Left lung (tissue), 10 donors: ENCODE measurements around the gene ADGRG6. TPM values are rescaled to one million over a fixed set of nuclear protein-coding genes. Genes with fewer than 3 reads are reported as not detected.

Experiments
- ATAC-seq: fragments of 200-7000 bp; cut with Tn5 transposase; one replicate; pipeline ENCODE4 v1.9.1; 2020; ENCODE audit warnings: moderate library complexity
- DNase-seq, 4 donors: peaks; one replicate each; pipeline ENCODE4 v3.0.0-alpha.2; 2013 to 2020
- H3K27ac ChIP-seq, 2 donors: fragments of 200-600 bp; sonication (generic) in 1 of 2; one replicate each; pipeline versions ENCODE4 v1.5.0 to v1.8.0; 2020 to 2021
- H3K27me3 ChIP-seq, 2 donors: fragments of 200-600 bp; sonication (generic) in 1 of 2; one replicate each; pipeline versions ENCODE4 v1.5.0 to v1.8.0; 2020 to 2021
- H3K36me3 ChIP-seq, 2 donors: fragments of 200-600 bp; sonication (generic) in 1 of 2; one replicate each; pipeline versions ENCODE4 v1.5.0 to v1.8.0; 2020 to 2021
- H3K4me1 ChIP-seq, 2 donors: fragments of 200-600 bp; one replicate each; pipeline ENCODE4 v1.8.0; 2021
- H3K4me3 ChIP-seq, 2 donors: fragments of 200-600 bp; sonication (generic) in 1 of 2; one replicate each; pipeline versions ENCODE4 v1.5.0 to v1.8.0; 2020 to 2021; ENCODE audit warnings: mild to moderate bottlenecking in 1 of 2
- H3K9me3 ChIP-seq, 2 donors: fragments of 200-600 bp; sonication (generic) in 1 of 2; one replicate each; pipeline versions ENCODE4 v1.5.0 to v1.8.0; 2020 to 2021
- intact Hi-C, 2 donors: fragments of 100-400 bp; cut with DNase I; formaldehyde crosslinking; loops; one replicate each; pipeline versions ENCODE4 v1.11.2 to v1.14.2; 2022
- polyA plus RNA-seq, 6 donors: library from polyadenylated mRNA; unstranded; fragments of 120-200 nt; gene quantifications; one replicate each; pipeline ENCODE4 v1.2.1, GENCODE V29; 2013; ENCODE audit not compliant: insufficient read length in 6 of 6
- total RNA-seq, 2 donors: library from RNA; stranded (reverse); fragmentation: NEBNext Ultra II Directional; extraction: Animal tissue kit (Norgen Biotek cat#: 25700); gene quantifications; one replicate each; pipeline ENCODE4 v1.2.1, GENCODE V29; 2021
- TF ChIP-seq, protein P1 (sequence below), 2 donors: fragments of 200-600 bp; sonication (generic) in 1 of 2; IDR thresholded peaks; one replicate each; pipeline versions ENCODE4 v1.5.0 to v1.8.0; 2021; ENCODE audit warnings: antibody characterized with exemption in 2 of 2
- donor health status: DM: no; HTN: yes; CAD: no.
- donor health status: DM: no; HTN: no; CAD: no.

ADGRG6 gene
- total and polyA plus RNA-seq, 8 donors, result 34.2 to 160 (median 137) TPM

DNA sequence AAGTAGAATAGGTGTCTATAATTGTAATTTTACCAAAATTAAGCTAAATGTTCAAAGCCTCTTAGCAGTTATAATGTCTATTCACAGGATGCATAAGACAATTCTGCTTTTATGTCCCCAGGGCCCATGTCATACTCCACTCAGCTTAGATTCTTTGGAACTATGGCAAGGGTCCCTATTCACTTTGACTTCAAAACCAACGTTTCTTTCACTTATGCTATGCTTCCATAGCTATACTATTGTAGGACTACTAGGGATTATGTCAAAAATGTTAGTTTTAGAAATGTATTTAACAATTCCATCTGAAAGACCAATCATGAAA, 15.8 kb upstream of the ADGRG6 start:
- TF ChIP-seq, protein P1, sequence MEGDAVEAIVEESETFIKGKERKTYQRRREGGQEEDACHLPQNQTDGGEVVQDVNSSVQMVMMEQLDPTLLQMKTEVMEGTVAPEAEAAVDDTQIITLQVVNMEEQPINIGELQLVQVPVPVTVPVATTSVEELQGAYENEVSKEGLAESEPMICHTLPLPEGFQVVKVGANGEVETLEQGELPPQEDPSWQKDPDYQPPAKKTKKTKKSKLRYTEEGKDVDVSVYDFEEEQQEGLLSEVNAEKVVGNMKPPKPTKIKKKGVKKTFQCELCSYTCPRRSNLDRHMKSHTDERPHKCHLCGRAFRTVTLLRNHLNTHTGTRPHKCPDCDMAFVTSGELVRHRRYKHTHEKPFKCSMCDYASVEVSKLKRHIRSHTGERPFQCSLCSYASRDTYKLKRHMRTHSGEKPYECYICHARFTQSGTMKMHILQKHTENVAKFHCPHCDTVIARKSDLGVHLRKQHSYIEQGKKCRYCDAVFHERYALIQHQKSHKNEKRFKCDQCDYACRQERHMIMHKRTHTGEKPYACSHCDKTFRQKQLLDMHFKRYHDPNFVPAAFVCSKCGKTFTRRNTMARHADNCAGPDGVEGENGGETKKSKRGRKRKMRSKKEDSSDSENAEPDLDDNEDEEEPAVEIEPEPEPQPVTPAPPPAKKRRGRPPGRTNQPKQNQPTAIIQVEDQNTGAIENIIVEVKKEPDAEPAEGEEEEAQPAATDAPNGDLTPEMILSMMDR (IDR thresholded peaks at IDR 0.05), result no peak
- Histone ChIP-seq H3K27me3 (no peaks in the 10 kb centered on the region), H3K9me3 (peaks cover 0 to under 1% of the 10 kb centered on the region in 2 donors), H3K4me3 (no peak overlapping the region), H3K4me1 (no peaks in the 10 kb centered on the region), H3K36me3 (no peaks in the 10 kb centered on the region), H3K27ac (no peak overlapping the region)
- DNase-seq (no peak), ATAC-seq (no peak)
- intact Hi-C loops, result no loop called here

DNA sequence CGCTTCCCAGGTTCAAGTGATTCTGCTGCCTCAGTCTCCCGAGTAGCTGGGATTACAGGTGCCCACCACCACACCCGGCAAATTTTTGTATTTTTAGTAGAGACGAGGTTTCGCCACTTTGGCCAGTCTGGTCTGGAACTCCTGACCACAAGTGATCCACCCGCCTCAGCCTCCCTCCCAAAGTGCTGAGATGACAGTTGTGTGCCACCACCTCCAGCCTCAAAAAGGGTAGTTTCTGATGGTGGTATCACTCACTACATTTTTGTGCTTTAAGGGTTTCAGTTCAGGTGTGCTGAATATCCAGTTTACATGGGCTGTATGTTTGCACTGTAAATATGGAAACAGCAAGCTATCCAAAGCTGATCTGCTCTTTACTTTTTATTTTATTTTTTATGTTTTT, 12.1 kb upstream of the ADGRG6 start:
- intact Hi-C loops, result no loop called here
- no peaks in the 10 kb centered on the region for H3K27me3 ChIP-seq
- no peaks in the 10 kb centered on the region for H3K9me3 ChIP-seq
- no peaks in the 10 kb centered on the region for H3K4me1 ChIP-seq
- no peak overlapping the region for H3K27ac ChIP-seq
- no peak for DNase-seq
- no peak for ATAC-seq
- H3K4me3 ChIP-seq, result no peak overlapping the region
- no peaks in the 10 kb centered on the region for H3K36me3 ChIP-seq
- TF ChIP-seq, protein P1 (IDR thresholded peaks at IDR 0.05), result no peak

DNA sequence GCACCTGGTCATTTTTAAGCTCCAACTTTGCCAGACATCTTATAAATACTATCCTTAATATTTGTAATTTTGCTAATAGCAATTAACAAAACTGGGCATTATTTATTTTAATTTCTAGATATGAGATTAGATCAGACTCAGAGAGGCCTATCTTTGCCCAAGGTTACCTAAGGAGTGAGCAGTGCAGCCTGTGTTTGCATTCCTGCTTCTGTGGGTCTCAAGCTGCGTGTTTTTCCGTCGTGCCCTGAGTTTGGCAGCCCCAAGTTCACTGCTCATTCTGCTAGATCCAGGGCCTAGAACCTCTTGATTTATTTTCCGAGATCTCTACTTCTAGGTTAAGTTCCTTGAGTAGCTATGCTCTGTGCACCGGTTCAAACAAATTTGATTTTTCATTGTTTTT, 11.0 kb upstream of the ADGRG6 start:
- no peak for ATAC-seq
- intact Hi-C loops, result no loop called here

DNA sequence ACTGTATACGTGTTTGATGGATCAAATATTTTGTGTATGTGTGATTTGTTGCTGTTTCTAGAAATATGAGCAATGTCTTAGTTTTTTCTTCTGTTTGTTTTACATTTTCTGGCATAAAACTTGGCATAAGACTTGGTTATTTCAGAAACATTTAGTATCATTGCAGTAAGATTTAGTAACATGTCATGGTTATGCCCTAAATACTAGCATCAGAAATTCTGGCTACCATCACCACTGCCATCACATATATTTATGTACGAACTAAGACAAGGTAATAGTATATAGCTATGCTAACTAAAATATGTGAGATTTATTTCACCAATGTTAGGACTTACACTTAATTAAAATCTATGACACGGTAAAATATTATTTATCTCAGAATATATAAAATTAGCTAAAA, 10.3 kb upstream of the ADGRG6 start:
- H3K27ac ChIP-seq, result no peak overlapping the region
- TF ChIP-seq, protein P1 (IDR thresholded peaks at IDR 0.05), result no peak
- H3K36me3 ChIP-seq, result no peaks in the 10 kb centered on the region
- no peak overlapping the region for H3K4me3 ChIP-seq
- H3K9me3 ChIP-seq, result no peaks in the 10 kb centered on the region
- intact Hi-C loops, result no loop called here
- H3K4me1 ChIP-seq, result no peaks in the 10 kb centered on the region
- no peak for DNase-seq
- no peaks in the 10 kb centered on the region for H3K27me3 ChIP-seq
- ATAC-seq, result no peak

More for the DNA sequence above, 11.0 kb upstream of the ADGRG6 start:
- Histone ChIP-seq H3K4me1 (no peaks in the 10 kb centered on the region), H3K27ac (no peak overlapping the region), H3K36me3 (no peaks in the 10 kb centered on the region), H3K4me3 (no peak overlapping the region), H3K9me3 (no peaks in the 10 kb centered on the region), H3K27me3 (no peaks in the 10 kb centered on the region)
- DNase-seq, result no peak
- TF ChIP-seq, protein P1 (IDR thresholded peaks at IDR 0.05), result no peak

DNA sequence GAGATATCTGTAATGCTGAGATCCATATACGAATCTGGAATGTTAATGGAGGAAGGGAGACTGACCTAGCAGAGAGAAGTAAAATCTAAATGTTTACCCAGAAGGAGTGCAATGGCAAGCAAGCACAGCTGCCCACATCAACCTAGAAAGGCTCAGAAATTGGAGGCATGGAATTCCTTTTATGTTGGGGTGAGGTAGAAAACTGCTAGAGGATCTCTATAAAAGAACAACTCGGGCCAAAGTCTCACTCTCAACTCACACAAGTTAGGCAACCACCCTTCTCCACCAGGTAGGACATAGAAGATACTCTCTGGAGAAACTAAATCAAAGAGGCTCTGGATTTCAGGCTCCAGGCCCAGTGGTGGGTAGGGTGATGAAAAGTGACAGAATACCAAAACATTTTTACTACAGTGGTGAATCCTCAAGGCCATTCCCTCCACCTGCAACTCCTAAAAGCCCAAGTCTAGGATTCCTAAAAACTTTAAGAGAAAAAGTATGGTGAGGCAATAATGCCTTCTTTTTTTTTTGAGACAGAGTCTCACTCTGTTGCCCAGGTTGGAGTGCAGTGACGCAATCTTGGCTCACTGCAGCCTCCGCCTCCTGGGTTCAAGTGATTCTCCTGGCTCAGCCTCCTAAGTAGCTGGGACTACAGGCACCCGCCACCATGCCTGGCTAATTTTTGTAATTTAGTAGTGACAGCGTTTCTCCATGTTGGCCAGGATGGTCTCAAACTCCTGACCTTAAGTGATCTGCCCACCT, 9.5 kb upstream of the ADGRG6 start:
- no peaks in the 10 kb centered on the region for H3K27me3 ChIP-seq
- no peaks in the 10 kb centered on the region for H3K9me3 ChIP-seq
- H3K4me3 ChIP-seq, result no peak overlapping the region
- H3K36me3 ChIP-seq, result no peaks in the 10 kb centered on the region
- ATAC-seq, result no peak
- intact Hi-C loops, result no loop called here
- H3K27ac ChIP-seq, result no peak overlapping the region
- H3K4me1 ChIP-seq, result no peaks in the 10 kb centered on the region
- no peak for DNase-seq
- TF ChIP-seq, protein P1 (IDR thresholded peaks at IDR 0.05), result no peak
